H1 (cell line): Measurements from ENCODE around the gene FHAD1. TPM values are rescaled to one million over a fixed set of nuclear protein-coding genes. Genes with fewer than 3 reads are reported as not detected.

Source experiments
- BACH1 ChIP-seq: IDR thresholded peaks from 2 replicates; pipeline ENCODE4 v1.6.1; 2012; ENCODE audit warnings: low read length, improper control_type of control experiment
- BRCA1 ChIP-seq: IDR thresholded peaks from 2 replicates; pipeline ENCODE4 v1.6.1; 2012; ENCODE audit warnings: low read depth, low read length, improper control_type of control experiment
- EP300 ChIP-seq, 2 experiments: IDR thresholded peaks; 1 replicate in 1 of 2; 2 replicates in 1 of 2; pipeline ENCODE4 v1.6.1; 2011 to 2012; ENCODE audit warnings: low read depth in 2 of 2, low read length in 2 of 2, mild to moderate bottlenecking in 2 of 2, borderline replicate concordance in 1 of 2, inconsistent platforms in 1 of 2, moderate library complexity in 1 of 2
- KDM1A ChIP-seq: fragments of 200-600, 300-600 bp; sonication (generic); IDR thresholded peaks from 2 replicates; pipeline ENCODE4 v1.7.1; 2016; ENCODE audit warnings: mild to moderate bottlenecking, low read length, borderline replicate concordance
- NANOG ChIP-seq: IDR thresholded peaks from 2 replicates; pipeline ENCODE4 v1.6.1; 2011; ENCODE audit warnings: low read length, low read depth, mild to moderate bottlenecking, inconsistent platforms; ENCODE audit not compliant: insufficient read depth, poor library complexity, severe bottlenecking
- POU5F1 ChIP-seq: IDR thresholded peaks from 2 replicates; pipeline ENCODE4 v1.6.1; 2011; ENCODE audit warnings: low read depth, mild to moderate bottlenecking, low read length, moderate library complexity
- RFX5 ChIP-seq: IDR thresholded peaks from 2 replicates; pipeline ENCODE4 v1.6.1; 2011; ENCODE audit warnings: low read depth, low read length, improper control_type of control experiment, borderline replicate concordance
- RXRA ChIP-seq: IDR thresholded peaks from 2 replicates; pipeline ENCODE4 v1.6.1; 2011; ENCODE audit warnings: low read depth, mild to moderate bottlenecking, low read length, moderate library complexity; ENCODE audit not compliant: insufficient read depth
- TBP ChIP-seq: IDR thresholded peaks from 2 replicates; pipeline ENCODE4 v1.6.1; 2011; ENCODE audit warnings: low read depth, low read length, improper control_type of control experiment
- TCF12 ChIP-seq: IDR thresholded peaks from 2 replicates; pipeline ENCODE4 v1.6.1; 2011; ENCODE audit warnings: low read depth, mild to moderate bottlenecking, low read length
- TEAD4 ChIP-seq: IDR thresholded peaks from 2 replicates; pipeline ENCODE4 v1.6.1; 2012; ENCODE audit warnings: low read depth, low read length, inconsistent platforms, mixed read lengths
- polyA plus RNA-seq, 7 experiments: library from polyadenylated mRNA; depleted of rRNA in 3 of 7; stranded (reverse) in 5 of 7; unstranded in 2 of 7; fragments of >200 nt in 5 of 7; fragments of 200-250 nt in 2 of 7; gene quantifications; 1 replicate in 5 of 7; 2 replicates in 1 of 7; 4 replicates in 1 of 7; pipeline versions ENCODE4 v1.2.1 to v1.2.3, GENCODE V29; 2011 to 2013; ENCODE audit warnings: missing spikeins in 2 of 7, mixed read lengths in 2 of 7
- total RNA-seq: library from RNA; stranded (reverse); fragmentation: NEBNext Ultra II Directional; extraction: Animal tissue kit (Norgen Biotek cat#: 25700); gene quantifications from 2 replicates; pipeline ENCODE4 v1.2.1, GENCODE V29; 2021

Gene FHAD1
- total and polyA plus RNA-seq, 2 of the 8 experiments (the other 6 are each of a cell fraction or from before 2014, with no cell fraction given): 0.39 to 0.69 TPM

GRCh38 chr1:15346346-15347030 is 99.5 kb downstream of the FHAD1 start (continued):
- TF ChIP-seq BRCA1: no peak
- TF ChIP-seq RFX5: no peak
- no peak for TF ChIP-seq TCF12
- no peak for TF ChIP-seq BACH1
- no peak for TF ChIP-seq POU5F1
- TF ChIP-seq TBP: no peak
- no peak for TF ChIP-seq NANOG
- no peak for TF ChIP-seq KDM1A
- no peak for TF ChIP-seq EP300 (IDR thresholded peaks at IDR 0.05; ENCODE audit: borderline replicate concordance in 1 of 2, low read depth in 2 of 2, low read length in 2 of 2)
- TF ChIP-seq TEAD4: no peak
- no peak for TF ChIP-seq RXRA
